ENCODE results near the gene PTPN2. TPM values are rescaled to one million over a fixed set of nuclear protein-coding genes. Genes with fewer than 3 reads are reported as not detected.
"Not testable (repeated sequence)": the region's sequence is repeated elsewhere in the genome, so short reads cannot be mapped to it uniquely, and the experiment has no call there.

The PTPN2 gene
- total RNA-seq, 4 donors from 2014 or later: 27.2 to 97.9 (median 39.9) TPM

DNA sequence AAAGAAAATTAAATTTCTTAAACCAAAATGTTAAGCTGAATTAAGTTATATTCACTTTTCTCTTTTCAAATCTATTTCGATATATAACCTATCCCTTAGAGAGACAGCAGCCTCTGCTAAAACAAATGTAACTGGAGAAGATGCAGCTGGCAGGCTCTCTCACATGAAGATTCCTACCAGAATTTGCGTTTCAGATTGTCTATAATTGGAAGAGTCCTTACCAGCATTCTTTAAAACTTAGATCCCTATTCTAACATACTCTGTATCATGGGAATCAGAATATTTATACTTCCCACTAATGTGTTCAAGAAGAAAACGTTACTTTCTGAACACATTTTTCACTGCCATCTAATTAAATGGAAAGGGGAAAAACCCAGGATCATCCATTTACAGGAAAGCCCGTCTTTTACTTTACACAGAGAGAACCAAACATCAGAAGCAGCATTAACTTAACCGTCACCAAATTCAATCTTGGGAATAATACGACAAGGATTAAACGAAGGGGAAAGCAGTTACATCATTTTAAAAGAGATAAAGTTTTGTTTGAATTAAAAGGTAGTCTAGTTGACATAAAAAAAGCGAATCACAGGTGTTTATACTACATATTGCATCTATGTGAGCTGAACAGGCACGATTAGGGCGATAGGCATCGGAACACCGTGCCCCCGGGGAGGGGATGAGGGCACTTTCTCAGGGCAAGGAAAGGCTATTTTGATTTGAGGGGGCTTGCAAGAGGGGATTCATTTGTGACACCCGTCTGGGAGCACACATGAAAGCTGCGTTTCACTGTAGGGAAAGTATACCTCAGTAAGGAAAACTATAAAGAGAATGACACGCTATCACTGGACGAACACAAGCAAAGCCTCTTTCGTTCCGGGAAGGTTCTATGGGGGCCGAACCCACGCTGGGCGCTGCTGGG is 1.3 kb downstream of the PTPN2 start:
- TF ChIP-seq, protein P1, sequence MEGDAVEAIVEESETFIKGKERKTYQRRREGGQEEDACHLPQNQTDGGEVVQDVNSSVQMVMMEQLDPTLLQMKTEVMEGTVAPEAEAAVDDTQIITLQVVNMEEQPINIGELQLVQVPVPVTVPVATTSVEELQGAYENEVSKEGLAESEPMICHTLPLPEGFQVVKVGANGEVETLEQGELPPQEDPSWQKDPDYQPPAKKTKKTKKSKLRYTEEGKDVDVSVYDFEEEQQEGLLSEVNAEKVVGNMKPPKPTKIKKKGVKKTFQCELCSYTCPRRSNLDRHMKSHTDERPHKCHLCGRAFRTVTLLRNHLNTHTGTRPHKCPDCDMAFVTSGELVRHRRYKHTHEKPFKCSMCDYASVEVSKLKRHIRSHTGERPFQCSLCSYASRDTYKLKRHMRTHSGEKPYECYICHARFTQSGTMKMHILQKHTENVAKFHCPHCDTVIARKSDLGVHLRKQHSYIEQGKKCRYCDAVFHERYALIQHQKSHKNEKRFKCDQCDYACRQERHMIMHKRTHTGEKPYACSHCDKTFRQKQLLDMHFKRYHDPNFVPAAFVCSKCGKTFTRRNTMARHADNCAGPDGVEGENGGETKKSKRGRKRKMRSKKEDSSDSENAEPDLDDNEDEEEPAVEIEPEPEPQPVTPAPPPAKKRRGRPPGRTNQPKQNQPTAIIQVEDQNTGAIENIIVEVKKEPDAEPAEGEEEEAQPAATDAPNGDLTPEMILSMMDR (IDR thresholded peaks at IDR 0.05): no peak
- ATAC-seq (ENCODE audit: low FRiP score) (no peak), DNase-seq (ENCODE audit: low spot score) (no peak)

- no peak for DNase-seq (ENCODE audit: low spot score)
- TF ChIP-seq, protein P1 (IDR thresholded peaks at IDR 0.05): no peak
- no peak for ATAC-seq (ENCODE audit: low FRiP score)
These were observed 3.5 kb downstream of the PTPN2 start for GRCh38 chr18:12880541-12880910.

DNA sequence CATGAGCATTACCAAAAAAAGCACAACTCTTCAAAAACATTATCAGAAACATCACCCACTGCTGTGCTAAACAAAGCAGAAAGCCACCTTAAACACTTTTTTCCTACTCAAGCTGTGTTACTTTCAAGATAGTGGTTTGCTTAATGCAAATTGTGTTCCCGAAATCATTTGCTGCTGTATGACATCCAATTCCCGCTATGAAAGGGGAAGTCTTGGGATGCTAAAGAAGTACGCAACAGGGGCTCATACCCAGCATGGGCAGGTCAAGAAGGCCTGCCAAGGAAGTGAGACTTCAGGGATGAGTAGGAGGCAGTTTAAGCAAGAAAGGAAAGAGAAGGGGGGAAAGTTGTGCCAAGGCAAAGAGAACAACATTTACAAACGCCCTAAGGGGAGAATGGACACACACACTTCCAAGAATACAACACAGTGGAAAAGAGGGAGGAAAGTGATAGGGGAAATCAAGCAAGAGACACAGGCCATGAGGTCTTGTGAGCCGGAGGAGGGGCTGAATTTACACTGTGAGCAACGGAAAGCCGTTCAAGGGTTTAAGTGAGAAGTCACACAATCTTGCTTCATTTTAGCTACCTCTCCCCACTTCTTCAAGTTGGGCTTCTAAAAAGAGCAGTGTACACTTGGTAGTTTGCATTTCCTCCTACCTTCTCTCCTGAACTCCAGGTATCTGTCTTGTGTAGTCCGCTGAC is 4.0 kb downstream of the PTPN2 start:
- ATAC-seq (ENCODE audit: low FRiP score) (peak; percentile 54), DNase-seq (ENCODE audit: low spot score) (no peak)
- TF ChIP-seq, protein P1 (IDR thresholded peaks at IDR 0.05): no peak

DNA sequence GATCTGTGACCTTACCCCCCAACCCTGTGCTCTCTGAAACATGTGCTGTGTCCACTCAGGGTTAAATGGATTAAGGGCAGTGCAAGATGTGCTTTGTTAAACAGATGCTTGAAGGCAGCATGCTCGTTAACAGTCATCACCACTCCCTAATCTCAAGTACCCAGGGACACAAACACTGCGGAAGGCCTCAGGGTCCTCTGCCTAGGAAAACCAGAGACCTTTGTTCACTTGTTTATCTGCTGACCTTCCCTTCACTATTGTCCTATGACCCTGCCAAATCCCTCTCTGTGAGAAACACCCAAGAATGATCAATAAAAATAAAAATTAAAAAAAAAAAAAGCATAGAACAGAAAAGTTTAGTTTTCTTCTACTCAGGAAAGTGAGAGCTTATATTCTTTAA is 9.0 kb downstream of the PTPN2 start:
- DNase-seq (ENCODE audit: low spot score); ATAC-seq (ENCODE audit: low FRiP score): not testable (repeated sequence)

GRCh38 chr18:12873961-12874567 is 10.0 kb downstream of the PTPN2 start:
- ATAC-seq (ENCODE audit: low FRiP score); DNase-seq (ENCODE audit: low spot score): not testable (repeated sequence)

GRCh38 chr18:12872408-12872807 is 11.6 kb downstream of the PTPN2 start:
- TF ChIP-seq, protein P1 (IDR thresholded peaks at IDR 0.05): no peak
- DNase-seq (ENCODE audit: low spot score) (no peak), ATAC-seq (ENCODE audit: low FRiP score) (no peak)

GRCh38 chr18:12868576-12868975 is 15.5 kb downstream of the PTPN2 start:
- no peak for ATAC-seq (ENCODE audit: low FRiP score)
- TF ChIP-seq, protein P1 (IDR thresholded peaks at IDR 0.05): no peak
- no peak for DNase-seq (ENCODE audit: low spot score)

All from omental fat pad (tissue), 4 donors.